Mesenteric fat pad (tissue), 1 donor: ENCODE data around the gene EXOC3. TPM values are rescaled to one million over a fixed set of nuclear protein-coding genes. Genes with fewer than 3 reads are reported as not detected.
"Not testable (repeated sequence)": the region's sequence is repeated elsewhere in the genome, so short reads cannot be mapped to it uniquely, and the experiment has no call there.

Experiments
- DNase-seq: peaks from one replicate; pipeline ENCODE4 v3.0.0-alpha.2; 2020; ENCODE audit warnings: low spot score
- long read RNA-seq: library from polyadenylated mRNA; unstranded; transcript quantifications from one replicate; pipeline ENCODE4 v2.0.0, GENCODE V29; 2020
- total RNA-seq: library from RNA; stranded (reverse); fragmentation: NEBNext Ultra II Directional; extraction: Animal tissue kit (Norgen Biotek cat#: 25700); gene quantifications from one replicate; pipeline ENCODE4 v1.2.1, GENCODE V29; 2021
- donor health status: DM: yes; HTN: yes; CAD: no.

The EXOC3 gene
- 58.5 TPM for total RNA-seq
- long read RNA-seq, transcript EXOC3-209 (13 exons, 2,825 nt) = major isoform, 21 of 50 reads
- long read RNA-seq, transcript EXOC3-201 (12 exons, 2,682 nt) = minor isoform, 7 of 50 reads
- long read RNA-seq, partial matches to known transcripts = 14 of 50 reads
- long read RNA-seq, other reads (novel, unspliced or antisense) = 8 of 50 reads

GRCh38 chr5:442335-443238 lies at the start of gene EXOC3:
TSS of gene EXOC3 (plus strand) at chr5:443176. CDS start at chr5:446206, 3,030 bp downstream.
- peak; percentile 94 for DNase-seq

GRCh38 chr5:393846-394275 lies 49.1 kb upstream of the EXOC3 start:
- peak; percentile 75 for DNase-seq

- peak; percentile 84 for DNase-seq
Observed at GRCh38 chr5:394671-395155, 48.3 kb upstream of the EXOC3 start.

GRCh38 chr5:395156-395920 lies 47.6 kb upstream of the EXOC3 start:
- peak; percentile 86 for DNase-seq

- DNase-seq = peak; percentile 85
Observed at GRCh38 chr5:395921-396530, 47.0 kb upstream of the EXOC3 start.

GRCh38 chr5:396531-396961 lies 46.4 kb upstream of the EXOC3 start:
- peak; percentile 72 for DNase-seq

GRCh38 chr5:398141-398474 lies 44.9 kb upstream of the EXOC3 start:
- peak; percentile 65 for DNase-seq

- DNase-seq = peak; percentile 82
Observed at GRCh38 chr5:398475-399295, 44.3 kb upstream of the EXOC3 start.

GRCh38 chr5:399296-400281 lies 43.4 kb upstream of the EXOC3 start:
- DNase-seq = peak; percentile 97

GRCh38 chr5:400282-401145 lies 42.5 kb upstream of the EXOC3 start:
- DNase-seq = peak; percentile 87

GRCh38 chr5:401146-402034 lies 41.6 kb upstream of the EXOC3 start:
- DNase-seq = peak; percentile 85

- not testable (repeated sequence) for DNase-seq
Observed at GRCh38 chr5:402219-402614, 40.8 kb upstream of the EXOC3 start.

GRCh38 chr5:402615-403359 lies 40.2 kb upstream of the EXOC3 start:
- DNase-seq = no peak

GRCh38 chr5:403995-404394 lies 39.0 kb upstream of the EXOC3 start:
- DNase-seq = no peak

- DNase-seq = no peak
Observed at GRCh38 chr5:404666-405241, 38.2 kb upstream of the EXOC3 start.

- no peak for DNase-seq
Observed at GRCh38 chr5:405421-405820, 37.6 kb upstream of the EXOC3 start.
